ENCODE results near the gene OR10A3.
"Not testable (repeated sequence)": the region's sequence is repeated elsewhere in the genome, so short reads cannot be mapped to it uniquely, and the experiment has no call there.

Gene OR10A3

GRCh38 chr11:7941608-7942007 lies at the start of gene OR10A3:
Gene OR10A3 (minus strand): TSS chr11:7941708. CDS start chr11:7939520, 2,188 bp downstream.
- ChIA-PET CTCF (no interaction called here), POLR2A (no interaction called here)
- no peak for TF ChIP-seq CTCF (IDR thresholded peaks at IDR 0.05; ENCODE audit: control extremely low read depth, extremely low read depth, low read depth, missing control alignments)
- no peak for DNase-seq (ENCODE audit: extremely low spot score)

- CTCF ChIA-PET, result interaction anchor here (0.6 to 4.3 kb wide), 29 partner anchors 8 to 888 kb away, joined by 3 to 72 read pairs (median 4); partner anchors contain the start of genes LMO1 and NLRP10
- DNase-seq (ENCODE audit: extremely low spot score); POLR2A ChIA-PET: not testable (repeated sequence)
Measured at GRCh38 chr11:7987560-7987883, 46.0 kb upstream of the OR10A3 start.

GRCh38 chr11:7986768-7987559 lies 45.5 kb upstream of the OR10A3 start, which contains the start of gene EIF3F:
Gene EIF3F (plus strand): TSS chr11:7987337. CDS start chr11:7987353, 16 bp downstream.
- POLR2A ChIA-PET, result interaction anchor here (0.8 kb wide), 1 partner anchor 10 kb away, joined by 3 read pairs; no protein-coding TSS in a partner anchor
- CTCF ChIA-PET, result interaction anchor here (0.6 to 4.3 kb wide), 34 partner anchors 9 to 889 kb away, joined by 3 to 72 read pairs (median 4); partner anchors contain the start of genes LMO1 and NLRP10
- peak; percentile 93 for DNase-seq (ENCODE audit: extremely low spot score)
- peak; percentile 87 for TF ChIP-seq CTCF (IDR thresholded peaks at IDR 0.05; ENCODE audit: control extremely low read depth, extremely low read depth, low read depth, missing control alignments)

GRCh38 chr11:7983832-7984590 lies 42.5 kb upstream of the OR10A3 start:
- ChIA-PET POLR2A (no interaction called here), CTCF (interaction anchor here (1.1 to 4.3 kb wide), 5 partner anchors 7 to 115 kb away, joined by 3 to 72 read pairs (median 9); no protein-coding TSS in a partner anchor)
- no peak for TF ChIP-seq CTCF (IDR thresholded peaks at IDR 0.05; ENCODE audit: control extremely low read depth, extremely low read depth, low read depth, missing control alignments)

GRCh38 chr11:7982582-7983119 lies 41.1 kb upstream of the OR10A3 start:
- TF ChIP-seq CTCF (IDR thresholded peaks at IDR 0.05; ENCODE audit: control extremely low read depth, extremely low read depth, low read depth, missing control alignments), result no peak
- ChIA-PET CTCF (interaction anchor here (0.7 to 1.5 kb wide), 4 partner anchors 12 to 90 kb away, joined by 3 read pairs; no protein-coding TSS in a partner anchor), POLR2A (no interaction called here)
- no peak for DNase-seq (ENCODE audit: extremely low spot score)

More at GRCh38 chr11:7983832-7984590, 42.5 kb upstream of the OR10A3 start:
- DNase-seq (ENCODE audit: extremely low spot score), result no peak

- ChIA-PET POLR2A (no interaction called here), CTCF (interaction anchor here (1.0 kb wide), 2 partner anchors 11 to 13 kb away, joined by 3 read pairs; no protein-coding TSS in a partner anchor)
- no peak for TF ChIP-seq CTCF (IDR thresholded peaks at IDR 0.05; ENCODE audit: control extremely low read depth, extremely low read depth, low read depth, missing control alignments)
- DNase-seq (ENCODE audit: extremely low spot score), result no peak
Measured at GRCh38 chr11:7981619-7982157, 40.2 kb upstream of the OR10A3 start.
